Skeletal muscle satellite cell (primary cell): ENCODE results near the gene TDRD7.

Experiments
- H3K27me3 ChIP-seq: 2 replicates; pipeline ENCODE4 v1.7.0; 2013; ENCODE audit warnings: low read length; ENCODE audit not compliant: control insufficient read depth, insufficient read depth
- H3K36me3 ChIP-seq: 2 replicates; pipeline ENCODE4 v1.7.0; 2013; ENCODE audit warnings: mild to moderate bottlenecking, control low read depth, low read length; ENCODE audit not compliant: insufficient read depth
- H3K4me1 ChIP-seq: 2 replicates; pipeline ENCODE4 v1.7.0; 2013; ENCODE audit warnings: low read length; ENCODE audit not compliant: control insufficient read depth, insufficient read depth
- H3K4me2 ChIP-seq: 2 replicates; pipeline ENCODE4 v1.7.0; 2013; ENCODE audit warnings: mild to moderate bottlenecking, low read length
- H3K4me3 ChIP-seq: 2 replicates; pipeline ENCODE4 v1.7.0; 2013; ENCODE audit warnings: low read length
- H3K9ac ChIP-seq: 2 replicates; pipeline ENCODE4 v1.7.0; 2013; ENCODE audit warnings: mild to moderate bottlenecking, low read depth, low read length, moderate library complexity
- H3K9me3 ChIP-seq: replicated peaks from 2 replicates; pipeline ENCODE4 v1.7.0; 2013; ENCODE audit warnings: mild to moderate bottlenecking, control low read depth, low read length

The TDRD7 gene

DNA sequence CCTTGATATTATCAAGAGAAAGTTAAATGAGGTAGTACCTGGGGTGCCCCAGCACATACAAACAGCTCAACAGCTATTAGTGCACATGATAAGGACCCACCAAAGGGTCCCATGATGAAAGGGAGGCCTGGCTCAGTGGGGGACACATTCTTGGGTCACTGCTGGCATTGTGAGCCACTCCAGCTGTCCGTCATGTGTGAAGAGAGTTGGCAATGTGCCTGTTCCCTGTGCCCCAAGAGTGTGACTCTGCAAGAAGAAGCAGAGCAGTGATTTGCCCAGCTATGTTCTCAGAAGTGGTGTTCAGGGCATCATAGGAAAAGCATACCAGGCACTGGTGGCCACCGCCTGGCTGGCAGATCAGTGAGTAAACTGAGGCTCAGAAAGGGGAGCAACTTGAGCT lies 37.1 kb upstream of the TDRD7 start:
- no peak overlapping the region for H3K4me2 ChIP-seq
- H3K27me3 ChIP-seq: no peaks in the 10 kb centered on the region
- no peak overlapping the region for H3K9ac ChIP-seq
- no peaks in the 10 kb centered on the region for H3K4me1 ChIP-seq
- H3K9me3 ChIP-seq: no peaks in the 10 kb centered on the region
- H3K36me3 ChIP-seq: no peaks in the 10 kb centered on the region
- no peak overlapping the region for H3K4me3 ChIP-seq

DNA sequence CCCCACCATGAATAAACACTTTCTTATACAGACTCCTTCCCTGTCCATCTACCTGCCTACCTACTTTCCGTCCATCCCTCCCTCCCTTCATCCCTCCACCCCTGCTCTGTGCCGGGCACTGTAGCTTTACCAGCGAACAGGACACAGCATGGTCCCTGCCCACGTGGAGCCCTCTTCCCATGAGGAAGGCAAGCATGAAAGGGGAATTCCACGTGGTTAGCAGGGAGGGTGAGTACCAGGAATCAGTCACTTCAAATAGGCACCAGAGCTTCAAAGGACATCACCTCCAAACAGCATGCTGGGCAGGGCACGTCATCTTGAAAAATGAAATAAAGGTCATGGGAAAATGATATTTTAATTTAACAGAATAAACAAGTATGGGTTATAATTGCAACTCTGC lies 35.0 kb upstream of the TDRD7 start:
- Histone ChIP-seq H3K4me3 (no peak overlapping the region), H3K4me1 (no peaks in the 10 kb centered on the region), H3K9ac (no peak overlapping the region), H3K4me2 (no peak overlapping the region), H3K27me3 (no peaks in the 10 kb centered on the region), H3K9me3 (no peaks in the 10 kb centered on the region), H3K36me3 (no peaks in the 10 kb centered on the region)

DNA sequence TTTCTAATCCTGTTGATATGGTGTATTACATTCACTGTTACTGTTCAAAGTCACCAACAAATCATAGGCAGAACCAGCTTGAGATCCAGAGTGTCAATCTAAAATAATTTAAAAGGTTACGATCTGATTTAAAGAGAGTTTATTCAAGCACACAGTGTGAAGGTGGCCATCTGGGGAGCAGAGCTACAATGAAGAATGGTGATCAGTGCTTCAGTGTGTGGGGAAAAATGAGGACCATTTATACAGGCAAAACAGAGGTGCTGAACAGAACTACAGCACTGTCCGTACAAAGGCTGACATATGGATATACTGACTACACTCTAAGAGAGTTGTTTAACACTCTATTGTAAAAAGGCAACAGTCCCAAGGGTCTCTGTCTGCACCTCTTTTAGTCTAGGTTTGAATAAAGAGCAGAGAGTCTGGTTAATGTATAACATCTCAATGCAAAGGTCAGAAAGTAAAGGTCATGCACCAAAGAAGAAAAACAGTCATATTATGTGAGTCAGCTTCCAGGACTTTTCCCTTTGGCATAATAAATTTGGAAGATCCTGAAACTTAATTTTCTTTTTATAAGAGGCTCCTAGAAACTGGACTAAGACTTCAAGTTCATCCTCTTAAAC lies 29.7 kb upstream of the TDRD7 start:
- H3K4me3 ChIP-seq: no peak overlapping the region
- peaks cover 19% of the 10 kb centered on the region for H3K27me3 ChIP-seq
- H3K9me3 ChIP-seq: no peaks in the 10 kb centered on the region
- no peak overlapping the region for H3K4me2 ChIP-seq
- no peak overlapping the region for H3K9ac ChIP-seq
- H3K36me3 ChIP-seq: no peaks in the 10 kb centered on the region
- H3K4me1 ChIP-seq: peaks cover 2% of the 10 kb centered on the region

DNA sequence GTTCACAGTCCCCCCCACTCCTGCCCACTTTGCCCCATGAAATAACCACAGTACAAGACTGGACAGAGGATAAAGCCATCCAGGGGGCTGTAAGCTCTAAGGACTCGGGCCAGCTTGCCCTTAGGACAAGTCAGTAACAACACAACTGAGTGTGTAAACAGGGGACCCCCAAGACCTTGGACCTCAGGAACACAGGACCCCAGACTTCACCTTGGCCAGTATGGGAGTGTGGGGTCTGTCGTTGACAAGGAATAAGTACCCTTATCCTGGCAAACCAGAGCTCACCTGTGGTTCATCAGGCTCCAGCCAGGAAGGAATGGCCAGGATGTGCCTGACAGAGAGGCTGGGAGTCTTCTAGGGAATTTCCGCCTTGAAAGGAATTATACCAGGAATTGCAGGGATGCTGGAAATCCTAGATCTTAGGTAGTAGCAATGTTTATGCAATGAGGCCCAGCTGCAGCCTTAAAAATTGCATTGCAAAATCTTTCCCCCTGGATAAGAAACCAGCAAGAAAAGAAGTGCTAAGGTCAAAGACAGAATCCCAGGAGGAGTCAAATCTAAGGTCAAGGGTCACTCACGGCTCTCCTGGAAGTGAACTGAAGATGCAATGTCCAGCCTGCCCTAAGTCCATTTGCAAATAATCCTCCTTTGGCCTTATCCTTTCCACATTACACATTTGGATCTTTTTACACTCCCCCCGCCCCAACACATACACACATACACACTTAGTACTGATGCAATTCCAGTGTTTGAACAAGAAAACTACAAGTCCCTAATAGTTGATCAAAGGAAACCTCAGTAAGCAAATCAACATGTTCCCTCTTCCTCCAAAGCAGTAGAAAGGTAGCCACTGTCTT lies 27.3 kb upstream of the TDRD7 start:
- H3K4me3 ChIP-seq: no peak overlapping the region
- peaks cover 23% of the 10 kb centered on the region for H3K27me3 ChIP-seq
- peaks cover 4% of the 10 kb centered on the region for H3K4me1 ChIP-seq
- no peak overlapping the region for H3K9ac ChIP-seq
- H3K9me3 ChIP-seq: no peaks in the 10 kb centered on the region
- no peaks in the 10 kb centered on the region for H3K36me3 ChIP-seq
- no peak overlapping the region for H3K4me2 ChIP-seq

DNA sequence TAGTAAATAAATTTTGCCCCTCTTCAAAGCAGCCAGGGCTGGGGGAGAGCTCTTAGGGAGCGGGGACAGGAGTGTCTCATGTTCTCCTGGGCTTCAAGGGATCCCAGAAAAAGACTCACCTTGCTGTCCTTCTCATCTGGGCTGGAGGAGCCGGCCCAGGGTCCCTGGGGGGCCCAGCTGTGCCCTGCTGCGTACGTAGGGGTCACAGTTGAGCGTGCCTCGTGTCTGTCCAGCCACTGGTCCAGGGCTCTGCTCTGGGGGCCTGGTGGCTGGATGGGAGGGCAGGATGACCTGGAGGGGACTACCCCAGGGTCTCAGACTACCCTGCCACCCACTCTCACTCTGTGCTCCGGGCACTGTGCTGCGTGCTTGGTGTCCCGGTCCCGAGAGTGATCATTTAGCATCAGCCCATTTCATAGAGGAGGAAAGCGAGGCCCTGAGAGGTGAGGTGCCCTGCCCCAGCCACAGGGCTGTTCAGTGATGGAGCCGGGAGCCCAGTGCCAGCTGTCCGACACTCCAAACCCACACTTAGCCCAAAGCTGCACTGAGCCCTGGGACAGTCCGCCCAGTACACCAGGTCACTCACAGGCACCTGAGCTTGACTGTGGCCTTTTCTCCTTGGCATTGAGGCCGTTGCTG lies 26.2 kb upstream of the TDRD7 start:
- Histone ChIP-seq H3K4me2 (no peak overlapping the region), H3K4me1 (peaks cover 4% of the 10 kb centered on the region), H3K9ac (no peak overlapping the region), H3K4me3 (no peak overlapping the region), H3K27me3 (peaks cover 23% of the 10 kb centered on the region), H3K36me3 (no peaks in the 10 kb centered on the region), H3K9me3 (no peaks in the 10 kb centered on the region)

DNA sequence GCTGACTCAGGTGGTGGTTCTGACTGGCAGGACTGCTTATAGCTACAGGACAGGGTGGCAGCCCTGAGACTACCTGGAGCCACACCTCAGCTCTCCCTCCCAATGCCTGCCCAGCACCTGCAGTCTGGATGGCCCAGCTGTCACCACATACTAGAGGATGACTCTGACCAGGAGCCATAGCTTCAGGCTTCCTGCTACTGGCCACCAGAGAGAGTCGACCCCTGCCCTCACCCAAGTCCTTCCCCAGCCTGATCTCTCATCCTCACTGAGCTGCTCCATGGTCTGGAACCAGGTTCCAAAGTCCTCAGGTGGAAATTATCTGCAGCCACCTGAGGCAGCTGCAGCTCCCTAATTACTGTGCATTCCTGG lies 25.6 kb upstream of the TDRD7 start:
- no peaks in the 10 kb centered on the region for H3K9me3 ChIP-seq
- peaks cover 25% of the 10 kb centered on the region for H3K27me3 ChIP-seq
- no peaks in the 10 kb centered on the region for H3K36me3 ChIP-seq
- H3K4me2 ChIP-seq: no peak overlapping the region
- peaks cover 4% of the 10 kb centered on the region for H3K4me1 ChIP-seq
- no peak overlapping the region for H3K4me3 ChIP-seq
- no peak overlapping the region for H3K9ac ChIP-seq

DNA sequence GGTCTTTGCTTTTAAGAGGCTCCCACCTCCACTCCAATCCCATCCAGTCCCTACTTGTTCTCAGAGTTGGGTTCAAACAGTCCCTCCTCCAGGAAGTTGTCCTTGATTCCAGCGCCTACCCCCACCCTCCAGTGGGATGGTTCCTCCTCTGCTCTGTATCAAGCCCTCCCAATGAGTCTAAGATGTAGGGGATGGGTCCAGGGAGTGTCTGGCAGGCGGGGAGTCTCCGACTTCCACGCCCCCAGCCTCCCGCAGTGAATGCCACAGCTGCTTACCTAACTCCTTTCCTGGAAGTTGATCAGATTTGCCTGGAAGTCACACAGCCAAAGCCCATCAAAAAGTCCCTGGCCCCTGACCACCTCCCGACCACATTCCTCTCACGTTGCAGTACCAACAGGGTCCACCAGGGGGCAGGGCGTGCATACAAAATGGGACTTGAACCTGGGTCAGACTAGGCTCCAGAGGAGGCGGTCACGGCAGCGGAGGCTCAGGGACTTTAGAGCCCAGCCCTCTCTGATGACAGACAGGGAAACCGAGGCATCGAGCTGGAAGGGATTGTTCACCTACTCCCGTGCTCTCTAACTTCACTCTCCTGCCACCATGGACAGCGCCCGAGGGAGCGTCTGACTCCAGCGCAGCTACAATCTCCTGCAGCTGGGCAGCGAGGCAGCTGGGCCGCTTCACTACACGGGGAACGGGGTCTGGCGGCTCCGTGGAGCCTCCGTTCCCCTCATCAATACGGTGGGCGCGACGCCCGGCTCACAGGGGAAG lies 25.0 kb upstream of the TDRD7 start:
- Histone ChIP-seq H3K9ac (no peak overlapping the region), H3K9me3 (no peaks in the 10 kb centered on the region), H3K27me3 (peaks cover 28% of the 10 kb centered on the region), H3K4me3 (no peak overlapping the region), H3K4me1 (peaks cover 4% of the 10 kb centered on the region), H3K4me2 (peak overlapping the region; percentile 45), H3K36me3 (no peaks in the 10 kb centered on the region)

DNA sequence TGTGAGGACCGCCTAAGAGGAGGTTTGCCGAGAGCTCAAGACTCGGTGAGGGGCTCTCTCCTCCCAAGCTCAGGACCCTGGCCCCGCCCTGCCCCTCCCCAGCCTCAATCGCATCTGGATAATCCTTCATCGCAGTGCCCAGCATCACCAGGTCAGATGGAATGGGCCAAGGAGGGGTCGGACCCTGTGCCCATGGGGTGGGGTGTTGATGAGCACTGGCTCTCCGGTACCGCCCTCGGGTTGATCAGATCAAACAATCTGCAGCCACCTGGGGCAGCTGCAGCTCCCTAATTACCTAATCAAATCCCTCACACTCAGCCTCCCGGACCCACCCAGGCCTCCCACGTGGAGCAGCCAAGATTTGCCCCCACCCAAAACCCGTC lies 24.4 kb upstream of the TDRD7 start:
- H3K27me3 ChIP-seq: peaks cover 28% of the 10 kb centered on the region

DNA sequence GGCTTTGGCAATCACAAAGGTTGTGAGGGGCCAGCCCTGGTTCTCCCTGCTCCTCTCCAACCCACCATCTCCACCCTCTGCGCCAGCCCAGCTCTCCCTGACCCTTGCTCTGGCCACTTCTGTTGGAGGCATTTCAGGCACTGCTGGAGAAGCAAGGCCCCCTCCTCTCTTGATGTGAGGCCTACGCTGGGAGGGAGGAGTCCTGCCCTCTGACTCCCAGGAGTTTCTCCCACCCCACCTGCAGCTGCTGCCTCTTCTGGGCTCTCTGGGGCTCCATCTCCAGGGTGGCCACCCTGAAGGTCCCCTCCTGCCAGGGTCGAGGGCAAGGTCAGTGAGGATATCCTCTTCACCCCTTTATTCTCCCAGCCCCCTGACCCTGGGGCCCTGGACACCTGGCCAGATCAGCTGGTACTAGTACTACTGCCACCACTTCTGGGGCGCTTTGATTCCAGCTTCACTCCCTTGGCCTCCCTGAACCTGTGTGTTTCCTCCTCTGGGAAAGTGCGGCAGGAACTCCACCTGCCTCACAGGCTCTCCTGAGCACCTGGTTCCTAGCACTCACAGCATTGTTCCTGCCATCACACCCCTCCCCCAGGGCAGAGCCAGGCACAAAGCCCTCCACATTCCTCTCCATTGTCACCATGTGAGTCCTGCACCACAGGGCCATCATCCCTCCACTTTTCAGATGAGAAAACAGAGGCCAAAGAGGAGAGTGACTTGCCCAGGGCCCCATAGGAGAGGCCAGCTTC lies 23.8 kb upstream of the TDRD7 start:
- Histone ChIP-seq H3K4me2 (no peak overlapping the region), H3K9ac (no peak overlapping the region), H3K27me3 (peaks cover 28% of the 10 kb centered on the region), H3K36me3 (no peaks in the 10 kb centered on the region), H3K4me1 (peaks cover 4% of the 10 kb centered on the region), H3K4me3 (no peak overlapping the region), H3K9me3 (no peaks in the 10 kb centered on the region)

More for the DNA sequence above, 24.4 kb upstream of the TDRD7 start:
- Histone ChIP-seq H3K4me1 (peaks cover 4% of the 10 kb centered on the region), H3K9ac (no peak overlapping the region), H3K36me3 (no peaks in the 10 kb centered on the region), H3K4me3 (no peak overlapping the region), H3K4me2 (peak overlapping the region; percentile 45), H3K9me3 (no peaks in the 10 kb centered on the region)

DNA sequence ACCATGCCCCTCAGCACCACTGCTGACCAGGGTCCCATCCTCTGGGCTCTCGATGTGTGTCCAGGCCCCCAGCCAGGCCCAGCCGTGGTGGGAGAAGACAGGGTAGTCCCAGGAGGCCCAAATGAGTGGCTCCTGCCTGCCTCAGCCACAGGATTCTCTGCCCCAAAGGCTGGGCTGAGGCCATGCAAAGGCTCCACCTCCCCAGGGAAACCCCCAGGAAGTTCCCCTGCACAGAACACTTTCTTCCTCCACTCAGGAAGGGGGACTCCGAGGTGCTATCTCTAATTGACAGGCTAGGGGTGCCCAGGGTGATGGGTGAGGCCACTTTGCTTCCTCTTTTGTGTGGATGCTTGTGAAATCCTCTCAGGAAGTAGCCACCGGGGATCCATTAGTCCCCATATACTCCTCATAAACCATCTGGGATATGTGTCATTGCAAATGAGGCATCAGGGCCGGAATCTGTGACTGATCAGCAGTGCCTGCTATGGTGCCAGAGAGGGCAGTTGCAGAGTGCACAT lies 23.1 kb upstream of the TDRD7 start:
- Histone ChIP-seq H3K36me3 (no peaks in the 10 kb centered on the region), H3K9me3 (no peaks in the 10 kb centered on the region), H3K9ac (no peak overlapping the region), H3K27me3 (peaks cover 34% of the 10 kb centered on the region), H3K4me3 (no peak overlapping the region), H3K4me2 (no peak overlapping the region), H3K4me1 (peaks cover 4% of the 10 kb centered on the region)
